NCI-H446 treated with DMSO at 0.1 percent for 48 hours (cell line): ENCODE results near the gene PTPRM.

Experiments
- DNase-seq: peaks from one replicate; lab custom pipeline; 2025; lab: John Stamatoyannopoulos, UW

Gene PTPRM

GRCh38 chr18:8361941-8362471 lies 794.9 kb downstream of the PTPRM start:
- no peak for DNase-seq

- no peak for DNase-seq
Measured at GRCh38 chr18:8362863-8363262, 795.7 kb downstream of the PTPRM start.

- DNase-seq: no peak
Measured at GRCh38 chr18:8364385-8364784, 797.3 kb downstream of the PTPRM start.

- DNase-seq: no peak
Measured at GRCh38 chr18:8365006-8365405, 797.9 kb downstream of the PTPRM start.

- no peak for DNase-seq
Measured at GRCh38 chr18:8365528-8365927, 798.4 kb downstream of the PTPRM start.

- DNase-seq: no peak
Measured at GRCh38 chr18:8366070-8366469, 799.0 kb downstream of the PTPRM start.

GRCh38 chr18:8366656-8367055 lies 799.5 kb downstream of the PTPRM start:
- no peak for DNase-seq

- no peak for DNase-seq
Measured at GRCh38 chr18:8367217-8367988, 800.3 kb downstream of the PTPRM start.

GRCh38 chr18:8368512-8369217 lies 801.5 kb downstream of the PTPRM start:
- DNase-seq: no peak

- no peak for DNase-seq
Measured at GRCh38 chr18:8373486-8373885, 806.4 kb downstream of the PTPRM start.

- DNase-seq: no peak
Measured at GRCh38 chr18:8374676-8375075, 807.6 kb downstream of the PTPRM start.

- no peak for DNase-seq
Measured at GRCh38 chr18:8375249-8375648, 808.1 kb downstream of the PTPRM start.

GRCh38 chr18:8376113-8376512 lies 809.0 kb downstream of the PTPRM start:
- DNase-seq: no peak

- no peak for DNase-seq
Measured at GRCh38 chr18:8379187-8379941, 812.2 kb downstream of the PTPRM start.

GRCh38 chr18:8380006-8380405 lies 812.9 kb downstream of the PTPRM start:
- DNase-seq: no peak

- no peak for DNase-seq
Measured at GRCh38 chr18:8380926-8381325, 813.8 kb downstream of the PTPRM start.

- no peak for DNase-seq
Measured at GRCh38 chr18:8381821-8382459, 814.8 kb downstream of the PTPRM start.

- no peak for DNase-seq
Measured at GRCh38 chr18:8385400-8385799, 818.3 kb downstream of the PTPRM start.

GRCh38 chr18:8386669-8387380 lies 819.7 kb downstream of the PTPRM start:
- no peak for DNase-seq

GRCh38 chr18:8389391-8390340 lies 822.5 kb downstream of the PTPRM start:
- no peak for DNase-seq
